GM12878 (cell line): ENCODE data around the gene DTNA.

Experiments used
- CTCF ChIP-seq, 3 experiments: IDR thresholded peaks in 2 of 3; conservative IDR thresholded peaks in 1 of 3; 2 replicates each; pipeline ENCODE4 v1.5.1; 2011; ENCODE audit warnings: low read depth in 3 of 3, low read length in 3 of 3, mild to moderate bottlenecking in 3 of 3, control low read depth in 2 of 3, moderate library complexity in 2 of 3, inconsistent platforms in 1 of 3, mixed read lengths in 1 of 3; ENCODE audit not compliant: control insufficient read depth in 2 of 3, insufficient read depth in 1 of 3; ENCODE audit errors: extremely low read depth in 1 of 3
- GABPA ChIP-seq: IDR thresholded peaks from 2 replicates; pipeline ENCODE4 v1.6.1; 2014; ENCODE audit warnings: antibody characterized with exemption, low read depth, mild to moderate bottlenecking, inconsistent platforms
- MYC ChIP-seq: IDR thresholded peaks from 2 replicates; pipeline ENCODE4 v1.6.1; 2011; ENCODE audit warnings: mild to moderate bottlenecking, low read length, moderate library complexity, inconsistent platforms; ENCODE audit not compliant: insufficient read depth, insufficient replicate concordance, insufficient read length, severe bottlenecking

GRCh38 chr18:34929336-34929780 lies 219.3 kb downstream of the DTNA start:
- TF ChIP-seq CTCF (IDR thresholded peaks at IDR 0.05 in 2 of 3, conservative IDR thresholded peaks at IDR 0.05 in 1 of 3; ENCODE audit: control insufficient read depth in 2 of 3, extremely low read depth in 1 of 3, insufficient read depth in 1 of 3, low read depth in 3 of 3, low read length in 3 of 3), result no peak
- TF ChIP-seq MYC, result no peak
- TF ChIP-seq GABPA, result no peak
